Measurements from ENCODE around the gene IFNA7.
"Not testable (repeated sequence)": the region's sequence is repeated elsewhere in the genome, so short reads cannot be mapped to it uniquely, and the experiment has no call there.

IFNA7 gene

GRCh38 chr9:21212160-21212559 lies 10.2 kb upstream of the IFNA7 start:
- not testable (repeated sequence) for H3K4me3 ChIP-seq (ENCODE audit: low read length); H3K4me1 ChIP-seq (ENCODE audit: control insufficient read depth, insufficient read depth, low read length); H3K27ac ChIP-seq (ENCODE audit: low read depth, low read length); H3K36me3 ChIP-seq (ENCODE audit: control insufficient read depth, insufficient read depth, low read length); H3K9ac ChIP-seq (ENCODE audit: low read length); H3K27me3 ChIP-seq (ENCODE audit: control insufficient read depth, insufficient read depth, low read length)

GRCh38 chr9:21210782-21211181 lies 8.8 kb upstream of the IFNA7 start:
- H3K36me3 ChIP-seq (ENCODE audit: control insufficient read depth, insufficient read depth, low read length); H3K4me3 ChIP-seq (ENCODE audit: low read length); H3K9ac ChIP-seq (ENCODE audit: low read length): not testable (repeated sequence)

GRCh38 chr9:21210311-21210710 lies 8.3 kb upstream of the IFNA7 start:
- no peak overlapping the region for H3K9ac ChIP-seq (ENCODE audit: low read length)

More at GRCh38 chr9:21210782-21211181, 8.8 kb upstream of the IFNA7 start:
- H3K27ac ChIP-seq (ENCODE audit: low read depth, low read length); H3K27me3 ChIP-seq (ENCODE audit: control insufficient read depth, insufficient read depth, low read length); H3K4me1 ChIP-seq (ENCODE audit: control insufficient read depth, insufficient read depth, low read length): not testable (repeated sequence)

GRCh38 chr9:21207043-21207442 lies 5.0 kb upstream of the IFNA7 start, which contains the start of gene IFNA10:
TSS of gene IFNA10 (minus strand) at chr9:21207143. CDS start at chr9:21207097, 46 bp downstream.
- H3K4me1 ChIP-seq (ENCODE audit: control insufficient read depth, insufficient read depth, low read length); H3K36me3 ChIP-seq (ENCODE audit: control insufficient read depth, insufficient read depth, low read length); H3K27ac ChIP-seq (ENCODE audit: low read depth, low read length); H3K27me3 ChIP-seq (ENCODE audit: control insufficient read depth, insufficient read depth, low read length); H3K4me3 ChIP-seq (ENCODE audit: low read length); H3K9ac ChIP-seq (ENCODE audit: low read length): not testable (repeated sequence)

More at GRCh38 chr9:21210311-21210710, 8.3 kb upstream of the IFNA7 start:
- no peak overlapping the region for H3K27ac ChIP-seq (ENCODE audit: low read depth, low read length)
- H3K27me3 ChIP-seq (ENCODE audit: control insufficient read depth, insufficient read depth, low read length): no peaks in the 10 kb centered on the region
- H3K36me3 ChIP-seq (ENCODE audit: control insufficient read depth, insufficient read depth, low read length): no peaks in the 10 kb centered on the region
- no peaks in the 10 kb centered on the region for H3K4me1 ChIP-seq (ENCODE audit: control insufficient read depth, insufficient read depth, low read length)
- H3K4me3 ChIP-seq (ENCODE audit: low read length): no peak overlapping the region

GRCh38 chr9:21205204-21205603 lies 3.2 kb upstream of the IFNA7 start:
- H3K4me3 ChIP-seq (ENCODE audit: low read length): no peak overlapping the region
- no peak overlapping the region for H3K9ac ChIP-seq (ENCODE audit: low read length)
- no peaks in the 10 kb centered on the region for H3K4me1 ChIP-seq (ENCODE audit: control insufficient read depth, insufficient read depth, low read length)
- H3K27me3 ChIP-seq (ENCODE audit: control insufficient read depth, insufficient read depth, low read length): no peaks in the 10 kb centered on the region
- no peaks in the 10 kb centered on the region for H3K36me3 ChIP-seq (ENCODE audit: control insufficient read depth, insufficient read depth, low read length)
- no peak overlapping the region for H3K27ac ChIP-seq (ENCODE audit: low read depth, low read length)

- H3K4me3 ChIP-seq (ENCODE audit: low read length); H3K27ac ChIP-seq (ENCODE audit: low read depth, low read length); H3K27me3 ChIP-seq (ENCODE audit: control insufficient read depth, insufficient read depth, low read length); H3K4me1 ChIP-seq (ENCODE audit: control insufficient read depth, insufficient read depth, low read length); H3K36me3 ChIP-seq (ENCODE audit: control insufficient read depth, insufficient read depth, low read length); H3K9ac ChIP-seq (ENCODE audit: low read length): not testable (repeated sequence)
These were observed 6.9 kb downstream of the IFNA7 start for GRCh38 chr9:21194867-21195776.

GRCh38 chr9:21187487-21187886 lies 14.5 kb downstream of the IFNA7 start, which contains the start of gene IFNA4:
TSS of gene IFNA4 (minus strand) at chr9:21187587. CDS start at chr9:21187531, 56 bp downstream.
- not testable (repeated sequence) for H3K9ac ChIP-seq (ENCODE audit: low read length); H3K36me3 ChIP-seq (ENCODE audit: control insufficient read depth, insufficient read depth, low read length); H3K27ac ChIP-seq (ENCODE audit: low read depth, low read length); H3K27me3 ChIP-seq (ENCODE audit: control insufficient read depth, insufficient read depth, low read length); H3K4me1 ChIP-seq (ENCODE audit: control insufficient read depth, insufficient read depth, low read length); H3K4me3 ChIP-seq (ENCODE audit: low read length)

GRCh38 chr9:21182810-21183736 lies 18.9 kb downstream of the IFNA7 start:
- not testable (repeated sequence) for H3K4me1 ChIP-seq (ENCODE audit: control insufficient read depth, insufficient read depth, low read length); H3K27me3 ChIP-seq (ENCODE audit: control insufficient read depth, insufficient read depth, low read length); H3K27ac ChIP-seq (ENCODE audit: low read depth, low read length); H3K36me3 ChIP-seq (ENCODE audit: control insufficient read depth, insufficient read depth, low read length); H3K9ac ChIP-seq (ENCODE audit: low read length); H3K4me3 ChIP-seq (ENCODE audit: low read length)

GRCh38 chr9:21174671-21175070 lies 27.3 kb downstream of the IFNA7 start:
- Histone ChIP-seq H3K4me1 (ENCODE audit: control insufficient read depth, insufficient read depth, low read length) (no peaks in the 10 kb centered on the region), H3K36me3 (ENCODE audit: control insufficient read depth, insufficient read depth, low read length) (no peaks in the 10 kb centered on the region), H3K4me3 (ENCODE audit: low read length) (no peak overlapping the region), H3K9ac (ENCODE audit: low read length) (no peak overlapping the region), H3K27ac (ENCODE audit: low read depth, low read length) (no peak overlapping the region), H3K27me3 (ENCODE audit: control insufficient read depth, insufficient read depth, low read length) (no peaks in the 10 kb centered on the region)

- Histone ChIP-seq H3K27ac (ENCODE audit: low read depth, low read length) (no peak overlapping the region), H3K4me1 (ENCODE audit: control insufficient read depth, insufficient read depth, low read length) (no peaks in the 10 kb centered on the region), H3K27me3 (ENCODE audit: control insufficient read depth, insufficient read depth, low read length) (no peaks in the 10 kb centered on the region), H3K9ac (ENCODE audit: low read length) (no peak overlapping the region), H3K36me3 (ENCODE audit: control insufficient read depth, insufficient read depth, low read length) (no peaks in the 10 kb centered on the region), H3K4me3 (ENCODE audit: low read length) (no peak overlapping the region)
These were observed 29.8 kb downstream of the IFNA7 start for GRCh38 chr9:21172156-21172555.

- H3K27ac ChIP-seq (ENCODE audit: low read depth, low read length): no peak overlapping the region
- H3K36me3 ChIP-seq (ENCODE audit: control insufficient read depth, insufficient read depth, low read length): no peaks in the 10 kb centered on the region
- no peaks in the 10 kb centered on the region for H3K27me3 ChIP-seq (ENCODE audit: control insufficient read depth, insufficient read depth, low read length)
- no peak overlapping the region for H3K9ac ChIP-seq (ENCODE audit: low read length)
- H3K4me3 ChIP-seq (ENCODE audit: low read length): no peak overlapping the region
- no peaks in the 10 kb centered on the region for H3K4me1 ChIP-seq (ENCODE audit: control insufficient read depth, insufficient read depth, low read length)
These were observed 30.7 kb downstream of the IFNA7 start for GRCh38 chr9:21171351-21171750.

- H3K4me3 ChIP-seq (ENCODE audit: low read length); H3K27me3 ChIP-seq (ENCODE audit: control insufficient read depth, insufficient read depth, low read length); H3K36me3 ChIP-seq (ENCODE audit: control insufficient read depth, insufficient read depth, low read length); H3K9ac ChIP-seq (ENCODE audit: low read length); H3K27ac ChIP-seq (ENCODE audit: low read depth, low read length); H3K4me1 ChIP-seq (ENCODE audit: control insufficient read depth, insufficient read depth, low read length): not testable (repeated sequence)
These were observed 35.4 kb downstream of the IFNA7 start, which contains the start of gene IFNA21 for GRCh38 chr9:21166560-21166959. TSS of gene IFNA21 (minus strand) at chr9:21166660. CDS start at chr9:21166612, 48 bp downstream.

Measured in rectal smooth muscle tissue (tissue), 1 donor.